OCI-LY7 (cell line): ENCODE data around the gene ACAA2. TPM values are rescaled to one million over a fixed set of nuclear protein-coding genes. Genes with fewer than 3 reads are reported as not detected.

Experiments
- BruUV-seq: library from RNA; stranded (reverse); fragments of 400-500 nt; replicated peaks from 2 replicates; lab custom pipeline; 2021; lab: Mats Ljungman, UMichigan
- CTCF ChIA-PET: fragments of 300-600 bp; sonication (Branson Sonifier 250); formaldehyde crosslinking; loops from one replicate; lab custom pipeline; 2022; ENCODE audit warnings: antibody characterized with exemption; ENCODE audit not compliant: unreplicated experiment; lab: Charles Lee
- POLR2A ChIA-PET: fragments of 300-600 bp; sonication (Branson Sonifier 250); formaldehyde crosslinking; loops from one replicate; lab custom pipeline; 2022; ENCODE audit warnings: antibody characterized with exemption; lab: Charles Lee
- DNase-seq: peaks from one replicate; pipeline ENCODE4 v3.0.0-alpha.2; 2015; ENCODE audit warnings: low spot score
- H2AFZ ChIP-seq: fragments of 200-600 bp; sonication (generic), shearing (Covaris generic); 2 replicates; pipeline ENCODE4 v1.6.1; 2014; ENCODE audit warnings: mild to moderate bottlenecking, antibody characterized with exemption, low read length, moderate library complexity
- H3K27ac ChIP-seq: fragments of 200-600 bp; sonication (generic); 2 replicates; pipeline ENCODE4 v1.5.1; 2014; ENCODE audit warnings: mixed run types, low read depth, mild to moderate bottlenecking, moderate library complexity, low read length, inconsistent platforms; ENCODE audit not compliant: poor library complexity, severe bottlenecking
- H3K36me3 ChIP-seq: fragments of 200-600 bp; sonication (generic); 2 replicates; pipeline ENCODE4 v1.6.1; 2014; ENCODE audit warnings: mild to moderate bottlenecking, antibody characterized with exemption, low read length, moderate library complexity, mixed read lengths; ENCODE audit not compliant: insufficient read depth
- H3K4me1 ChIP-seq: fragments of 200-600 bp; sonication (generic); 2 replicates; pipeline ENCODE4 v1.5.1; 2014; ENCODE audit warnings: mild to moderate bottlenecking, low read length; ENCODE audit not compliant: insufficient read depth, poor library complexity, severe bottlenecking
- H3K4me2 ChIP-seq: fragments of 200-600 bp; sonication (generic); 2 replicates; pipeline ENCODE4 v1.6.1; 2014; ENCODE audit warnings: mild to moderate bottlenecking, low read length
- H3K4me3 ChIP-seq: fragments of 200-600 bp; sonication (generic); 2 replicates; pipeline ENCODE4 v1.5.1; 2014; ENCODE audit warnings: mild to moderate bottlenecking, low read depth, low read length; ENCODE audit not compliant: poor library complexity, severe bottlenecking
- H3K79me2 ChIP-seq: fragments of 200-600 bp; sonication (generic); 2 replicates; pipeline ENCODE4 v1.6.1; 2016; ENCODE audit warnings: low read depth, mild to moderate bottlenecking, low read length, moderate library complexity, mixed read lengths; ENCODE audit not compliant: insufficient read depth
- H3K9me2 ChIP-seq: fragments of 200-600 bp; sonication (generic); 2 replicates; pipeline ENCODE4 v1.6.1; 2016; ENCODE audit warnings: mild to moderate bottlenecking, low read length, mixed read lengths; ENCODE audit not compliant: insufficient read depth
- H3K9me3 ChIP-seq: fragments of 200-600 bp; sonication (generic); 2 replicates; pipeline ENCODE4 v1.6.1; 2014; ENCODE audit warnings: mild to moderate bottlenecking, mixed run types, low read length, mixed read lengths
- H4K20me1 ChIP-seq: fragments of 200-600 bp; sonication (generic); 2 replicates; pipeline ENCODE4 v1.6.1; 2014; ENCODE audit warnings: mild to moderate bottlenecking, antibody characterized with exemption, low read length, moderate library complexity, mixed read lengths; ENCODE audit not compliant: insufficient read depth
- EZH2phosphoT487 ChIP-seq: fragments of 200-600 bp; sonication (generic); IDR thresholded peaks from 2 replicates; pipeline ENCODE4 v1.6.1; 2018; ENCODE audit warnings: low read depth, borderline replicate concordance, mild to moderate bottlenecking, mixed run types, antibody characterized with exemption, low read length, moderate library complexity, mixed read lengths
- intact Hi-C: fragments of 100-400 bp; cut with micrococcal nuclease; formaldehyde crosslinking; loops from one replicate; pipeline ENCODE4 v1.10.0; 2022; ENCODE audit not compliant: unreplicated experiment
- small RNA-seq: library from RNA; depleted of rRNA; stranded (forward); fragments of <200 nt; gene quantifications from one replicate; pipeline ENCODE3, GENCODE V24; 2014
- total RNA-seq, 2 experiments: library from RNA; depleted of rRNA in 1 of 2; stranded (reverse); fragments of >200 nt in 1 of 2; shearing (Covaris generic) in 1 of 2; gene quantifications; 2 replicates each; pipeline ENCODE4 v1.2.3, GENCODE V29; 2014 to 2022
- TF ChIP-seq, protein P1 (sequence below): fragments of 200-600 bp; sonication (generic); conservative IDR thresholded peaks from 2 replicates; pipeline ENCODE4 v1.5.1; 2014; ENCODE audit warnings: mild to moderate bottlenecking, antibody characterized with exemption, low read length, moderate library complexity, mixed read lengths

The ACAA2 gene
- total RNA-seq, 2 experiments from 2014 or later: 30.8 to 54.4 TPM

DNA sequence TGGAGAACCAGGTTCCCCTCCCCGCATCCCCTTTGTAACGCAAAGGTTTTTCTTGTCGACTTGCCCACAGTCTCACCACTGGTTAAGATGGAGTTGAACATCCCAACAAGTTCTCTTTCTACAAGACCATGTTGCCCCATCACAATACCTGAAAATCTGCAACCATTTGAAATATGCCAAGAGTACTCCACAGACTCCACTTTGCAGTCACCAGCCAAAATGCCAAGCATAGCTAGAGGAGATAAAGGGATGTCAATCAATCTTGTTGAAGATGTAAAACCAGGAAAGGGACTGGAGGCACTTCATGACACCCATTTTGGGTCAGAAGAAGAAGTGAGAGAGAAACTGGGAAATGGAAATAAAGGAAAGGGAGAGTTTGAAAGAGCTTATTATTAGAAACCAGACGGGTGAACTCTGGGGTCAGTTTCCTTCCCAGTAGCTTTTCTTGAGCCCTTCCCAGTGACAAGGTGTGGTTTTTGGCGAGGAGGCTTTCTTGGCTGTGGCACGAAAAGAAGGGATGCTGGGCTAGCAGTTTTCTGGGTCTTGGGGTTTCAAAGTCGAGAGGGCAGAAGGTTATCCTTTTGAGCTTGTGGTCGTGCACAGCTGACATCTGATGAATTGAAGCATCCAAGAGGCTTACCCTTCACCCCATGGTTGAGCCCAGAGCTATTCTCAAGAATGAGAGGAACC is 79.3 kb downstream of the ACAA2 start:
- no peak for DNase-seq

DNA sequence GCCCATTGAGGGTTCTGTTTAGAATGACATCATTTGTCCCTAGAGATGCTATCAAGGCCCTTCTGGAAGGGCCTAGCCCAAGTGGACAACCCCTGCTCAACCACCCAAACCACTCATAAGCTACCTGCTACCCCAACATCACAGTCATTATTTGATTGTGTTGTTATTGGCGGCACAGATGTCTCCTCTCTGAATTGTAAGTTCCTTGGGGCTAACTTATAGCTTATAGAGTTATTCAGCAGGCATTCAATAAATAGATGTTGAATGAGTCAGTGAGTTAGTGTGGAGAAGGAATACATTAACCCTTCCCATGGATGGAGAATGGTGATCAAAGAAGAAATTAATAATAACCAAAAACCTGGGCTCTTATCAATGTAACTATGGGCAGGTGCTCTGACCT is 80.0 kb downstream of the ACAA2 start:
- DNase-seq: no peak
- Histone ChIP-seq H3K4me3 (no peak overlapping the region), H3K4me1 (no peaks in the 10 kb centered on the region), H4K20me1 (no peaks in the 10 kb centered on the region), H2AFZ (no peak overlapping the region), H3K36me3 (no peaks in the 10 kb centered on the region), H3K9me3 (no peaks in the 10 kb centered on the region), H3K9me2 (no peaks in the 10 kb centered on the region), H3K79me2 (no peaks in the 10 kb centered on the region), H3K27ac (no peak overlapping the region), H3K4me2 (no peak overlapping the region)
- ChIA-PET CTCF (no interaction called here), POLR2A (no interaction called here)
- BruUV-seq: no TSS peak
- intact Hi-C loops: no loop called here
- TF ChIP-seq, protein P1, sequence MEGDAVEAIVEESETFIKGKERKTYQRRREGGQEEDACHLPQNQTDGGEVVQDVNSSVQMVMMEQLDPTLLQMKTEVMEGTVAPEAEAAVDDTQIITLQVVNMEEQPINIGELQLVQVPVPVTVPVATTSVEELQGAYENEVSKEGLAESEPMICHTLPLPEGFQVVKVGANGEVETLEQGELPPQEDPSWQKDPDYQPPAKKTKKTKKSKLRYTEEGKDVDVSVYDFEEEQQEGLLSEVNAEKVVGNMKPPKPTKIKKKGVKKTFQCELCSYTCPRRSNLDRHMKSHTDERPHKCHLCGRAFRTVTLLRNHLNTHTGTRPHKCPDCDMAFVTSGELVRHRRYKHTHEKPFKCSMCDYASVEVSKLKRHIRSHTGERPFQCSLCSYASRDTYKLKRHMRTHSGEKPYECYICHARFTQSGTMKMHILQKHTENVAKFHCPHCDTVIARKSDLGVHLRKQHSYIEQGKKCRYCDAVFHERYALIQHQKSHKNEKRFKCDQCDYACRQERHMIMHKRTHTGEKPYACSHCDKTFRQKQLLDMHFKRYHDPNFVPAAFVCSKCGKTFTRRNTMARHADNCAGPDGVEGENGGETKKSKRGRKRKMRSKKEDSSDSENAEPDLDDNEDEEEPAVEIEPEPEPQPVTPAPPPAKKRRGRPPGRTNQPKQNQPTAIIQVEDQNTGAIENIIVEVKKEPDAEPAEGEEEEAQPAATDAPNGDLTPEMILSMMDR: no peak
- TF ChIP-seq EZH2phosphoT487: no peak

More for the DNA sequence above, 79.3 kb downstream of the ACAA2 start:
- H2AFZ ChIP-seq: no peak overlapping the region
- no peaks in the 10 kb centered on the region for H3K79me2 ChIP-seq
- no peaks in the 10 kb centered on the region for H3K4me1 ChIP-seq
- POLR2A ChIA-PET: no interaction called here
- intact Hi-C loops: no loop called here
- no TSS peak for BruUV-seq
- H3K9me3 ChIP-seq: no peaks in the 10 kb centered on the region
- no peaks in the 10 kb centered on the region for H3K9me2 ChIP-seq
- H3K27ac ChIP-seq: no peak overlapping the region
- no peaks in the 10 kb centered on the region for H3K36me3 ChIP-seq
- no peak overlapping the region for H3K4me2 ChIP-seq
- TF ChIP-seq, protein P1: no peak
- TF ChIP-seq EZH2phosphoT487: no peak
- CTCF ChIA-PET: no interaction called here
- no peak overlapping the region for H3K4me3 ChIP-seq
- H4K20me1 ChIP-seq: no peaks in the 10 kb centered on the region

Small RNA genes lying within 50 kb of the gene (small RNA-seq; reads per million reads assigned to genes)
- gene RF00283 (not detected), gene SCARNA17 (not detected)
